NCI-H2196 (cell line): Measurements from ENCODE around the gene DEPP1.

Experiments used
- DNase-seq: peaks from one replicate; lab custom pipeline; 2025; ENCODE audit not compliant: unreplicated experiment; lab: John Stamatoyannopoulos, UW

The DEPP1 gene

DNA sequence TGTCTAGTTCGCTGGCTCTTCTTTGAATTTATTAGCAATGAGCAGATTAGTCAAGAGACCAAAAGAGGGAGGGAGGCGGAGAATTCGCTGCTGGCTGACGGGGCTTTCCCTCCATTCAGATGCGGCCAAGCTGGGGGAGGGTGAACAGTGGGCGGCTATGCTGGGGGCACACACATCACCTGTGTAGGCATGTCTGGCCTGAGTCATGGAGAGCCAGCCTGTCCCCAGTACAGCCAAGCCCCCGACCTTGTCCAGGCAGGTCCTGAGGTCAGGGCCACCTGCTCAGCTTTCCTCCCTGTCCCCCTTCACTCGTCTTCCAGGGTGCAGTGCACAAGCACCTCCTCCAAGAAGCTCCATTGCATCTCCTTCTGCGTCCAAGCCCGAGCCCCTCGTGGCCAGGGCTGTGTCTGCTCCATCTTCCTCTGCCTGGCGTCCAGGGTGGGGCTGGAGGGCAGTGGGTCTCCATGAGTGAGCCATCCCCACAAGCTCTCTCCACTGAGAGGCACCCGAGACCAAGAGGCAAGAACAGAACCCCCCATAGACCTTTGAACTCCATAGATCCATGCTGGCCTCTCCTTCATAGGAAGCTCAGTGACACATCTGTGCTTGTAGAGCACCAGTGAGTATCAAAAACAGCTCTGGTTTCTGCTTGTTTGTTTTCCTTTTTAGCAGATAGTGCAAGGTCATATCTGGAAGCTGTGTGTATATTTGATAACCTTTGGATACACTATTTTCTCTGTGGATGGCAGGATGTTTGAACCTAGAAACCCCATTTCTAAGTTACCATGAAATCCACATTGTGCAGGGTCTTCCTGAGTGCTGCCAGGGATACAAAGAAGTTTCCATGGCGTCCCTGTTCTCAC, 1.9 kb upstream of the DEPP1 start:
- DNase-seq: no peak

GRCh38 chr10:44979281-44980191, 927 bp upstream of the DEPP1 start:
- DNase-seq: no peak

DNA sequence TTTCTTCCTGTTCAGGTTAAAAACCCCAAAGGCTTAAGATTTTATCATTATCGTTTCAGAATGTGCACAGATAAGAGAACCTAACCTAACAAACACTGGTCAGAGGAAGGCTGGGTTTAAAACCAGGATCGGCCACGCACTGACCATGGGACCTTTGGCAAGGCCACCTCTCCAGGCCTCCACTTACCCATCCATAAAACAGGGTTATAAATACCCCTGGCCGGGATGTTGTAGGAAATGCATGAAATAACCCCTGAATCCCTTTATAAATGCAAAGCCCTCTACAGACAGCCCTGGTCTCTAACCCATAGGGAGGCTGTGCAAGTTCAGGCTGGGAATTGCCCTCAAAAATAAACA, 418 bp downstream of the DEPP1 start:
- no peak for DNase-seq

DNA sequence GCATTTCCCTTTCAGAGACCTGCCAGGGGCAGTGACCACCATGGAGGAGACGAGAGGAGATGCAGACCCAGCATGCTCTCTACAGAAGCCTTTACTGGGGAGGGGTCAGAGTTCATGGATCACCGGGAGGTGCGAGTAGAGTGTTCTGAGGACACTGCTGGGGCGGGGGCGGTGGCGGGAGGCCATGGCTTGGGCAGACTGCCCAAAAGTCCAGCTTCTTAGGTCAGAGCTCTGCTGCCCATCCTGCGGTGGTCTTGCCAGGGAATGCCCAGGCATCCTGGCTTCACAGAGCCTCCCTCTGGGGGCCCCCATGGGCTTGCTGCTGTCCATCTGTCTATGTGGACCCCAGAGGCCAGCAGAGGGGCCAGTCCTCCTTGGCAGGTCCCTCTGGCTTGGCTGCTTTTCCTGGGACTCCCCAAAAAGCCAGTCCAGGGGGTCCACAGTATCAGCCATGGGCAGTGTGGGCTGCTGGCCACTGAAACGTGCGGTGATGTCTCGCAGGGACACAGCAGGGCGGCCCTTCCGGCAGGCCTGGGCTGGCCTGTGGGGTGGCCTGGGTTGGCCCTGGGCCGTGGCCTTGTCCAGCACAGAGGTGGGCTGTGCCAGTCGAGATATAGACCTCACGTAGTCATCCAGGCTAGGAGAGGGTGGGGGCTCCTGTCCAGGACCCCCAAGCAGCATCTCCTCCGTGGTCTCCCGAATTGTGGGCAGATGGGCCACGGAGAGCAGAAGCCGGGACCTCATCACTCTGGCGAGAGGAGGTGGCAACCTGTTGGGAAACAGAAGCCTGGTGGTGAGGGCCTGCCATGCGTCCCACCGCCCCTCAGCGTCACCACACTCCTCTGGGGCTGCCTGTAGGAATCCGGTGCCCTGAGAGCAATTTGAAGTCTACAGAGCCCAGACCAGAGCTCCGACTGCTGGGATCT, 1.1 kb downstream of the DEPP1 start:
- no peak for DNase-seq

GRCh38 chr10:44976352-44977198, 2.0 kb downstream of the DEPP1 start:
- no peak for DNase-seq

GRCh38 chr10:44975431-44976331, 2.9 kb downstream of the DEPP1 start:
- no peak for DNase-seq

GRCh38 chr10:44974628-44975430, 3.8 kb downstream of the DEPP1 start:
- DNase-seq: no peak

DNA sequence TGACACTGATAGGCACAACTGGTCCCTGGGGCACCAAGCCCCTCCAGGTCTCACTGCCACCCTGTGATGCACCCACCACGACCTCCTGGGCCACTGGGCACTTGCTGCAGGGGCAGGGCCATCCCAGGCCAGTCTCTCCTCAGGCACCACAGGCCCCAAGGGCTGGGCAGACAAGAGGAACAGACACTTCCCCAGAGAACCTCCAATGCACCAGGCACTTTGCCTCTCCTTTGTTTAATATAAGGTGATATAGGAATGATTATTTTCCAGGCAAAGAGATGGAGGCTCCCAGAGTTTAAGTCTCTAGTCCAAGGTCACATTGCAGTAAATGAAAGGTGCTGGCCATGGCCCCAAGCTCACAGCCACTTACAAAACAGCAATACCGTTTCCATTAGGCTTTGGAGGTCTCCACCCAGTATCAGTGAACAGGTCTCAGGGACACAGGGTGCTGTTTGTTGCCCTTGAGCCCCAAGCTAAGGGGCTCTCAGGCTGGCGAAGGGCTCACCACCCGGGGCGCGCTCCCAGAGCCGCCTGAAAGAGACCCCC, 4.5 kb downstream of the DEPP1 start:
- no peak for DNase-seq

- DNase-seq: no peak
These were observed 5.1 kb downstream of the DEPP1 start for GRCh38 chr10:44973323-44974081.

DNA sequence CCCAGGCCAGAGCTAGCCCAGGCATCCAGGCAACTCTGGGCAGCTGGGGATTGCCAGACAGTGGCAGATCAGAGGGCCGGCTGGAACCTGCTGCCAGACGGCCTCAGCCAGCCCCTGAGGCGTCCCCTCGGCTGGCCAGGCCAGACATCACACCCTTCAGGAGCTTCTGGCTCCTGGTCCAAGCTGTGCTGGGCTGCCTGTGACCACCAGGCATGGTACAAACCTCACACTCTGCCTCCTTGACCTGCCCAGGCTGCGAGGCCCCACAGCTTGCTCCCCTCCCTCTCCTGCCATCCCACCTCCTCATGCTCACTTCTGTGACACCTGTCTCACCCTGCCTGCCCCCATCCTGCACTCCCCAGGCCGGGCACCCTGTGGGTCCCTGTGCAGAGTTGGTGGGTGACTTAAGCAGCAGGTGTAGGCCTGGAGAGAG, 5.7 kb downstream of the DEPP1 start:
- DNase-seq: no peak

DNA sequence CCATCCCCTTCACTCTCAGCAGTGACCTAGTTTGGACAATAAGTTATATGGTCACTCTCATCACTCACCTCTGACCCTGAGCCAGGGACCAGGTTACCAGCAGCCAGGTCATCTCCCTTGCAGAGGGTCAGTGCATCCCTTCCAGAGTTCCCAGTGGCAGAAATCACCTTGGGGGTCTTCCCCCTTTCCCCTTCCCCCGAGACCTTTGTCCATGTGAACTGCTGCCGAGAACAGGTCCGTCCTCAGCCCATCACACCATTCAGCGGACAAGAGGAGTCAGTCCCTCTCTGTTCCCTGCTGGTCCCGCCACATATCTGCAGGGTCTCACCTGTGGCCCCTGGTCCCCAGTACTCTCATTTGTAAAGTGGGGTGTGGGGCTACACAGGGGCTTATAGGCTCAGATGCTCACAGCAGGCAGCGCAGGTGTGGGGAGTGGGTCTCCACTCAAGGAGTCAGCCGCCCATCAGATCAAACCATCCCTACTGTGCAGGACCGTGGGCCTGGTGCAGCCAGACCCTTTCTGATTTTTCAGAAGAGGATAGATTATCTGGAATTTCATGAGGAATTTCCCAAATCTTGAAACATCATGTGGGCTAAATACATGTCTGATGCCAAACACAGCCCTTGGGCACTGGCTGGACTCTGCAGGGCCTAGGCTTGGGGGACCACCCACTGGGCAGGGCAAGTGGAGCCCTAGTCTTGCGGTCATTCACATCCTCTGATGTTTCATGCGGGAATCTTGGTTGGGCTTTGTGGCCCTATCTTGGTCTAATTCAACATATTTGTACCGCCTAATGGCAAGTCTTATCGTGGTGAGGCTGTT, 6.5 kb downstream of the DEPP1 start:
- DNase-seq: no peak

DNA sequence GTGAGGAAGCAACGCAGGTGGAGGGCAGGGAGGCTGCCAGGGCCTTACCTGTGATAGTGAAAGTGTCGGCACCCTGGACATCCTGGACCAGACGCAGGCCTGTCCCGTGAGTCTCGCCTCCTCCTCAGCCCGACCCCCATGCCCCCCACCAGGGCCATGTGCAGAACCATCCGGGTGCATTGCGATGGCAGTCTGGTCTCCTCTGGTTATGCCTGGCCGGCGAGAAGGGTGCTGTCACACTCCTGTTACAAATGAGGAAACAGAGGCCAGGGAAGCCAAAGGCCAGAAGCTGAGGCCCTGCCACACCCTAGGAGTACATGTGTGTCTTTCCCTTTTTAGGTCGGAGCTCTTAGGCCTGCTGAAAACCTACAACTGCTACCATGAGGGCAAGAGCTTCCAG, 7.2 kb downstream of the DEPP1 start:
- DNase-seq: no peak

- no peak for DNase-seq
These were observed 7.7 kb downstream of the DEPP1 start for GRCh38 chr10:44970812-44971395.

DNA sequence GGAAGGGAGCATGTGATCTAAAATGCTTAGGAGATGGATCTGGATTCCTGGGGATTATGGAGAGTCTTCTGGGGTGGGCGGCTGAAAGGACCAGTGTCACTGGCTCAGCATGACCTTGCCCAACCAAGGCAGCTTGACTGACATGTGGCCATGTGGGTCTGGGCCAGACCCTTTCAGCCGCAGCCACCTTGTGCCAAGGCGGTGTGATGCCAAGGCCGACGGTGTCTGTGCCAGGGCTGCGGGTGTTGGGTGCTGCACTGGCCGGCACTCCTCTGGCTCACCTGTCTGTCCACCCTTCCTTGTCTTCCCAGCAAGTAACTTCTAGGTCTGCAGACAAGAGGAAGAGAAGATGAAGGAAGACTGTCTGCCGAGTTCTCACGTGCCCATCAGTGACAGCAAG, 8.8 kb downstream of the DEPP1 start:
- no peak for DNase-seq

GRCh38 chr10:44968500-44969400, 9.9 kb downstream of the DEPP1 start:
- DNase-seq: no peak
